HL-60 (cell line): ENCODE results near the gene COL1A2.

ENCODE experiments used
- DNase-seq, 2 experiments: peaks; one replicate each; pipeline ENCODE4 v3.0.0-alpha.2; 2010 to 2020; ENCODE audit warnings: low read depth in 1 of 2, low spot score in 1 of 2
- H3K27ac ChIP-seq: fragments of 250-450 bp; sonication (Bioruptor Pico); replicated peaks from 2 replicates; pipeline ENCODE4 v1.5.1; 2020; ENCODE audit warnings: mild to moderate bottlenecking, moderate library complexity
- H3K27me3 ChIP-seq: fragments of 250-450 bp; sonication (Bioruptor Pico); 2 replicates; pipeline ENCODE4 v1.5.1; 2021; ENCODE audit warnings: mild to moderate bottlenecking, moderate library complexity; ENCODE audit not compliant: insufficient read depth, poor library complexity, severe bottlenecking
- H3K4me3 ChIP-seq: replicated peaks from 2 replicates; pipeline ENCODE4 v1.5.1; 2011; ENCODE audit warnings: mild to moderate bottlenecking, control low read depth, low read length; ENCODE audit not compliant: insufficient read depth
- GABPA ChIP-seq: IDR thresholded peaks from 2 replicates; pipeline ENCODE4 v1.6.1; 2012; ENCODE audit warnings: low read depth
- POLR2AphosphoS5 ChIP-seq: IDR thresholded peaks from 2 replicates; pipeline ENCODE4 v1.6.1; 2012; ENCODE audit warnings: low read depth
- SPI1 ChIP-seq: IDR thresholded peaks from 2 replicates; pipeline ENCODE4 v1.6.1; 2012; ENCODE audit warnings: low read depth, mild to moderate bottlenecking, borderline replicate concordance
- TF ChIP-seq, protein P1 (sequence below): IDR thresholded peaks from 2 replicates; pipeline ENCODE4 v1.6.1; 2012; ENCODE audit warnings: low read depth; ENCODE audit not compliant: insufficient replicate concordance
- TF ChIP-seq, protein P2 (sequence below): IDR thresholded peaks from one replicate; pipeline ENCODE4 v1.5.1; 2011; ENCODE audit warnings: low read length, control low read depth, inconsistent platforms; ENCODE audit not compliant: insufficient read depth

COL1A2 gene

DNA sequence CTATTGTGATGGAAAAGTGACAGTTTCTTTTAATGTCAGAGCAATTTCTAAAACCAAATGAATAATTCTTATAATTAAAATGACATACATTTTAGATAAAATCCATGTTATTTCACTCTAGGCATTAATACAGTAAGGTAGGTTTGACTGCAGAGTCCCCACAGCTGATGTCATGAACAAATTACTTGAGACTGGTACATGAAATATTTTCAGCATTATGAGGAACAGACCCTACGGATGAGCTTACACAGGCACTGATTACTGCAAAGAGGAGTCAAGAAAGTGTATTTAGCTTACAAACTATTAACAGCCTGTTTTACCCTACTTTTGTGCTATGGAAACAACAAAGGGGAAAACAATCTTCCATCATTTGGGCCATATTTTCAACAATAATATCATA, 8.9 kb downstream of the COL1A2 start:
- no peak overlapping the region for H3K27ac ChIP-seq
- no peaks in the 10 kb centered on the region for H3K27me3 ChIP-seq
- no peak for DNase-seq
- TF ChIP-seq POLR2AphosphoS5, result no peak
- TF ChIP-seq, protein P1, sequence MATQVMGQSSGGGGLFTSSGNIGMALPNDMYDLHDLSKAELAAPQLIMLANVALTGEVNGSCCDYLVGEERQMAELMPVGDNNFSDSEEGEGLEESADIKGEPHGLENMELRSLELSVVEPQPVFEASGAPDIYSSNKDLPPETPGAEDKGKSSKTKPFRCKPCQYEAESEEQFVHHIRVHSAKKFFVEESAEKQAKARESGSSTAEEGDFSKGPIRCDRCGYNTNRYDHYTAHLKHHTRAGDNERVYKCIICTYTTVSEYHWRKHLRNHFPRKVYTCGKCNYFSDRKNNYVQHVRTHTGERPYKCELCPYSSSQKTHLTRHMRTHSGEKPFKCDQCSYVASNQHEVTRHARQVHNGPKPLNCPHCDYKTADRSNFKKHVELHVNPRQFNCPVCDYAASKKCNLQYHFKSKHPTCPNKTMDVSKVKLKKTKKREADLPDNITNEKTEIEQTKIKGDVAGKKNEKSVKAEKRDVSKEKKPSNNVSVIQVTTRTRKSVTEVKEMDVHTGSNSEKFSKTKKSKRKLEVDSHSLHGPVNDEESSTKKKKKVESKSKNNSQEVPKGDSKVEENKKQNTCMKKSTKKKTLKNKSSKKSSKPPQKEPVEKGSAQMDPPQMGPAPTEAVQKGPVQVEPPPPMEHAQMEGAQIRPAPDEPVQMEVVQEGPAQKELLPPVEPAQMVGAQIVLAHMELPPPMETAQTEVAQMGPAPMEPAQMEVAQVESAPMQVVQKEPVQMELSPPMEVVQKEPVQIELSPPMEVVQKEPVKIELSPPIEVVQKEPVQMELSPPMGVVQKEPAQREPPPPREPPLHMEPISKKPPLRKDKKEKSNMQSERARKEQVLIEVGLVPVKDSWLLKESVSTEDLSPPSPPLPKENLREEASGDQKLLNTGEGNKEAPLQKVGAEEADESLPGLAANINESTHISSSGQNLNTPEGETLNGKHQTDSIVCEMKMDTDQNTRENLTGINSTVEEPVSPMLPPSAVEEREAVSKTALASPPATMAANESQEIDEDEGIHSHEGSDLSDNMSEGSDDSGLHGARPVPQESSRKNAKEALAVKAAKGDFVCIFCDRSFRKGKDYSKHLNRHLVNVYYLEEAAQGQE, result no peak
- no peak overlapping the region for H3K4me3 ChIP-seq

DNA sequence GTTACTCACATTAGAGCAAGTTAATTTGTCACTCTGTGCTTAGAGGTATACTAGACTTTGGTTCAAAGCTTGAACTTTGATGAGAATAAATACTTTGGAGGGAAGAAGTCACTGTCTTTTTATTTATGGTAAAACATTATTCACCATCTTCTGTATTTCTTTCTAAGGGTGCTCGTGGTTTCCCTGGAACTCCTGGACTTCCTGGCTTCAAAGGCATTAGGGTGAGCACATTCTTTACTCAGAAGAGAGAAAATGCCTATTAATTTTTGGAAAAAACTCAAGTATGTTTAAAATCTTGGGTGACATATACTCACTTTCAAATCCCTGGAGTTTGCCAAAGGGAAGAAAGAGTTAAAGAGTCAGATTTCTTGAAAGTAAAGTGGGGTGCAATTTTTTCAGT, 10.8 kb downstream of the COL1A2 start:
- TF ChIP-seq, protein P1, result no peak
- TF ChIP-seq SPI1 (no peak), GABPA (no peak), POLR2AphosphoS5 (no peak)
- TF ChIP-seq, protein P2, sequence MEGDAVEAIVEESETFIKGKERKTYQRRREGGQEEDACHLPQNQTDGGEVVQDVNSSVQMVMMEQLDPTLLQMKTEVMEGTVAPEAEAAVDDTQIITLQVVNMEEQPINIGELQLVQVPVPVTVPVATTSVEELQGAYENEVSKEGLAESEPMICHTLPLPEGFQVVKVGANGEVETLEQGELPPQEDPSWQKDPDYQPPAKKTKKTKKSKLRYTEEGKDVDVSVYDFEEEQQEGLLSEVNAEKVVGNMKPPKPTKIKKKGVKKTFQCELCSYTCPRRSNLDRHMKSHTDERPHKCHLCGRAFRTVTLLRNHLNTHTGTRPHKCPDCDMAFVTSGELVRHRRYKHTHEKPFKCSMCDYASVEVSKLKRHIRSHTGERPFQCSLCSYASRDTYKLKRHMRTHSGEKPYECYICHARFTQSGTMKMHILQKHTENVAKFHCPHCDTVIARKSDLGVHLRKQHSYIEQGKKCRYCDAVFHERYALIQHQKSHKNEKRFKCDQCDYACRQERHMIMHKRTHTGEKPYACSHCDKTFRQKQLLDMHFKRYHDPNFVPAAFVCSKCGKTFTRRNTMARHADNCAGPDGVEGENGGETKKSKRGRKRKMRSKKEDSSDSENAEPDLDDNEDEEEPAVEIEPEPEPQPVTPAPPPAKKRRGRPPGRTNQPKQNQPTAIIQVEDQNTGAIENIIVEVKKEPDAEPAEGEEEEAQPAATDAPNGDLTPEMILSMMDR, result no peak
- DNase-seq, result no peak
- H3K27me3 ChIP-seq, result no peaks in the 10 kb centered on the region
- H3K4me3 ChIP-seq, result no peak overlapping the region
- no peak overlapping the region for H3K27ac ChIP-seq

DNA sequence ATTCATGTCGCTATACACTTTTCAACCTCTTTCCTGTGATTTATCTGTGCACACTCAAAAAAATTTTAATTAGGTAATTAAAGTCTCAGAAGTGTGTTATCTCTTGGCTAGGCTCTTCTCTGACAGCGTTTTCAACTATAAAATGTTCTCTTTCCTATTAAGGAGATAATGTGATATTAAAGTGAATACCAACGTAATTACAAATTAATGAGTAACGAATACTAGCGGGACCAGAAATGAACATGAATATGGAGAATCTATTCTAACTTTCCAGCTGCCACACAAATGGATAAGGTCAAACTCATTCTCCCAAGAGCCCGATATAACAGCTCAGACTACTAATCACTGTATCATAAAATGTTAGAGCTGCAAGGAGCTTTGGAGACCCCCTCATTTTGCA, 12.0 kb downstream of the COL1A2 start:
- TF ChIP-seq SPI1 (no peak), GABPA (no peak), POLR2AphosphoS5 (no peak)
- TF ChIP-seq, protein P1, result no peak
- TF ChIP-seq, protein P2, result no peak
- H3K27ac ChIP-seq, result no peak overlapping the region
- H3K4me3 ChIP-seq, result no peak overlapping the region
- DNase-seq, result no peak
- H3K27me3 ChIP-seq, result no peaks in the 10 kb centered on the region
